ENCODE data around the gene EPS8. TPM values are rescaled to one million over a fixed set of nuclear protein-coding genes. Genes with fewer than 3 reads are reported as not detected.

The EPS8 gene
- total RNA-seq, 1 experiment from 2014 or later: 232 TPM

- Histone ChIP-seq H2AFZ (no peak overlapping the region), H3K27ac (no peak overlapping the region), H3K79me2 (ENCODE audit: low read depth) (no peaks in the 10 kb centered on the region), H3K4me3 (no peak overlapping the region), H3K4me1 (replicated peaks; ENCODE audit: insufficient read depth) (peaks cover 7% of the 10 kb centered on the region; the same call in 1 of the 2 replicates), H3K4me2 (no peak overlapping the region), H3K27me3 (ENCODE audit: insufficient read depth, low read depth) (no peaks in the 10 kb centered on the region), H3K36me3 (ENCODE audit: low read depth) (no peaks in the 10 kb centered on the region), H3F3A (ENCODE audit: insufficient read depth, low read depth) (no peaks in the 10 kb centered on the region), H3K9me3 (ENCODE audit: insufficient read depth, low read depth) (no peaks in the 10 kb centered on the region), H3K9me2 (ENCODE audit: insufficient read depth) (no peaks in the 10 kb centered on the region), H4K20me1 (ENCODE audit: insufficient read depth) (no peaks in the 10 kb centered on the region)
- no peak for DNase-seq
- intact Hi-C loops (cut with micrococcal nuclease; ENCODE audit: unreplicated experiment): no loop called here
- ChIA-PET CTCF (no interaction called here), POLR2A (ENCODE audit: unreplicated experiment) (no interaction called here)
- no peak for TF ChIP-seq EZH2 (IDR thresholded peaks at IDR 0.05; ENCODE audit: low read depth)
- BruUV-seq (replicated peaks): no TSS peak
Measured at GRCh38 chr12:15605881-15606590, 183.2 kb downstream of the EPS8 start.

- no peak for DNase-seq
- no peaks in the 10 kb centered on the region for H3K9me3 ChIP-seq (ENCODE audit: insufficient read depth, low read depth)
- no peak overlapping the region for H3K4me2 ChIP-seq
- ChIA-PET CTCF (no interaction called here), POLR2A (ENCODE audit: unreplicated experiment) (no interaction called here)
- H3F3A ChIP-seq (ENCODE audit: insufficient read depth, low read depth): peaks cover 8% of the 10 kb centered on the region
- no peaks in the 10 kb centered on the region for H3K27me3 ChIP-seq (ENCODE audit: insufficient read depth, low read depth)
- H3K4me3 ChIP-seq: no peak overlapping the region
- no peaks in the 10 kb centered on the region for H4K20me1 ChIP-seq (ENCODE audit: insufficient read depth)
- intact Hi-C loops (cut with micrococcal nuclease; ENCODE audit: unreplicated experiment): no loop called here
- H2AFZ ChIP-seq: no peak overlapping the region
- no TSS peak for BruUV-seq (replicated peaks)
- no peak for TF ChIP-seq CTCF (conservative IDR thresholded peaks at IDR 0.05)
- TF ChIP-seq EZH2 (IDR thresholded peaks at IDR 0.05; ENCODE audit: low read depth): no peak
- no peaks in the 10 kb centered on the region for H3K79me2 ChIP-seq (ENCODE audit: low read depth)
- no peak overlapping the region for H3K27ac ChIP-seq
- H3K36me3 ChIP-seq (ENCODE audit: low read depth): no peaks in the 10 kb centered on the region
- H3K9me2 ChIP-seq (ENCODE audit: insufficient read depth): no peaks in the 10 kb centered on the region
- peaks cover 26% of the 10 kb centered on the region for H3K4me1 ChIP-seq (replicated peaks; ENCODE audit: insufficient read depth)
Measured at GRCh38 chr12:15603474-15604085, 185.6 kb downstream of the EPS8 start.

GRCh38 chr12:15602051-15602672 is 187.0 kb downstream of the EPS8 start:
- Histone ChIP-seq H3K27me3 (ENCODE audit: insufficient read depth, low read depth) (no peaks in the 10 kb centered on the region), H3K79me2 (ENCODE audit: low read depth) (no peaks in the 10 kb centered on the region), H3K27ac (no peak overlapping the region), H3K9me3 (ENCODE audit: insufficient read depth, low read depth) (no peaks in the 10 kb centered on the region), H3K9me2 (ENCODE audit: insufficient read depth) (no peaks in the 10 kb centered on the region), H3K4me1 (replicated peaks; ENCODE audit: insufficient read depth) (peaks cover 26% of the 10 kb centered on the region), H3F3A (ENCODE audit: insufficient read depth, low read depth) (peaks cover 8% of the 10 kb centered on the region), H3K36me3 (ENCODE audit: low read depth) (no peaks in the 10 kb centered on the region), H3K4me3 (no peak overlapping the region), H4K20me1 (ENCODE audit: insufficient read depth) (no peaks in the 10 kb centered on the region), H2AFZ (no peak overlapping the region), H3K4me2 (no peak overlapping the region)
- no TSS peak for BruUV-seq (replicated peaks)
- CTCF ChIA-PET: no interaction called here
- POLR2A ChIA-PET (ENCODE audit: unreplicated experiment): interaction anchor here (0.6 kb wide), 1 partner anchor 484 kb away, joined by 6 read pairs; no protein-coding TSS in a partner anchor
- TF ChIP-seq CTCF (conservative IDR thresholded peaks at IDR 0.05) (no peak), EZH2 (IDR thresholded peaks at IDR 0.05; ENCODE audit: low read depth) (no peak)
- intact Hi-C loops (cut with micrococcal nuclease; ENCODE audit: unreplicated experiment): no loop called here
- DNase-seq: no peak

Data from PC-9 (cell line).